Measurements from ENCODE around the gene ZKSCAN4.

ZKSCAN4 gene

DNA sequence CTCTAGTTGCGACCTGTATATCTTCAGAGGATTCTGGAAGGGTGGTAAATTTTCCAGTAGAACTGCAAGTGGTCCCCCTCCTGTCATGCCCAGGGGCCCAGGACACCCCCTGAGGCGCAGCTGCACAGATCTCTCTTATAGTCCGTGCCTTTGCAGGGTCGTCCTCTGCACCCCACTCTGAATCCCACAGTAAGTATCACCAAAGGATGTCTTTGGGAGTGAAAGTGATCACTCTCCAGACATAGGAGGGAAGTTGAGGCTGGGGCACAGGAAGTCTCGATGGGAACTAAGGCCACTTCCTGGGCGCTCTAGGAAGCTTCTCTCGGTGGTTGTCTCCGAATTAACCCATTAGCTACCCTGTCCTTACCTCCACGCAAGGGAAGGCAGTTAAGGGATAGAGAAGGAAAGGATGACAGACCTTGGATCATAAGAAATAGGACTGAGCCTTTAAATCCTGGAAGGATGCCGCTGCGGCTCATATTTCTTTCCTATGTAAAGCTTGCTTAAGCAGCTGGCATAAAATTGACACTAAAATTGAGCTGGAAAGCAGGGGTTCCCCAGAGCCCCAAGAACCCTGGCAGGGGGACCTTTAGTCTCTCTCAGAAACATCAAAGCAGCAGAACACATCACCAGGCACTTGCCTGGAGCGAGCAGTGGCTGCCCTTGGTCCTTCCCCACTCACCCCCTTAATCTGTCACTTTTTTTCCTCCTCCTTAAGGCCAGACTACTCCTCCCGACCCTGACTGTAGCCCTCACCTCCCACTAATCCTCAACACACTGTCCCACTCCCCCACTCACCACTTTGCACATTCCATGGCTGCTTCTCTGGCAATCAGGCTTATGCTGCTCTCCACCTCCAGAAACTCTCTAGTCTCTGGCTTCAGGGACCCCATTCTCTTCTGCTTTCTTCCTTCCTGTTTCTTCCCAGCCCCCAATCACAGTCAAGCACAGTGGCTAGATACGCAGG is at the start of gene ZKSCAN4:
Gene ZKSCAN4 (minus strand): TSS at position 261 of the 967 bp plus-strand sequence. CDS start 289 bp downstream, outside the sequence.
- FAIRE-seq: peak; percentile 90
- peak; percentile 66 for DNase-seq (ENCODE audit: insufficient read length, low spot score)

DNA sequence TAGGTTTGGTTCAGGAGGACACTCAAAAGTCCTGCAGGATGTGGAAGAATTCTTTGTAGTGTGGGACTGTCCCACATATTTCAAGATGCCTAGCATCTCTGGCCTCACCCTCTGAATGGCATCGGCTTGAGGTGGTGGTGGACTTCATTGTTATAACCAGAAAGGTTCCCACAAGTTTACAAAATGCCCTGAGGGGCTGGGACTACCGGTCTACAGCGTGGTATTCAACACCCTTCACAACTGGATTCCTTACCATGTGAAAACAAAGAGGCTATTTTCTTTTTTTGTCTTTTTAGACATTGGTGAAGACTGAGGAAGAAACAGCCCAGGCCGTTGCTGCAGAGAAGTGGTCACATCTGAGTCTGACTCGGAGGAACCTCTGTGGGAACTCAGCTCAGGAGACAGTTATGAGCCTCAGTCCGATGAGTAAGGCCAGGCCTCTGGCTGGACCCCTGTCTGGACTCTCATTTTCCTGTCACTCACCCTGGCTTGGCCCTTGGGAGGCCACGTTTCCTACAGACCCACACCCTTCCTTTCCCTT is 44.5 kb upstream of the ZKSCAN4 start:
- no peak for FAIRE-seq
- DNase-seq (ENCODE audit: insufficient read length, low spot score): no peak

DNA sequence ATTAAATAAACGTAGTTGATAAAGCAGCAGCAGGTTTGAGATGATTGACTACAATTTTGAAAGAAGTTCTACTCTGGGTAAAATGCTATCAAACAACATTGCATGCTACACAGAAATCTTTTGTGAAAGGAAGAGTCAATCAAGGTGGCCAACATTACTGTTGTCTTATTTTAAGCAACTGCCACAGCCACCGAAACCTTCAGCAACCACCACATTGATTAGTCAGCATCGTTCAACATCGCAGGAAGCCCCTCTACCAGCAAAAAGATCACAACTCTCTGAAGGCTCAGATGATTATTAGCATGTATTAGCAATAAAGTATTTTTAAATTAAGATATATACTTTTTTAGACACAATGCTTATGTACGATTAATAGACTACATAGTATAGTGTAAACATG is 43.3 kb upstream of the ZKSCAN4 start:
- no peak for DNase-seq (ENCODE audit: insufficient read length, low spot score)
- no peak for FAIRE-seq

DNA sequence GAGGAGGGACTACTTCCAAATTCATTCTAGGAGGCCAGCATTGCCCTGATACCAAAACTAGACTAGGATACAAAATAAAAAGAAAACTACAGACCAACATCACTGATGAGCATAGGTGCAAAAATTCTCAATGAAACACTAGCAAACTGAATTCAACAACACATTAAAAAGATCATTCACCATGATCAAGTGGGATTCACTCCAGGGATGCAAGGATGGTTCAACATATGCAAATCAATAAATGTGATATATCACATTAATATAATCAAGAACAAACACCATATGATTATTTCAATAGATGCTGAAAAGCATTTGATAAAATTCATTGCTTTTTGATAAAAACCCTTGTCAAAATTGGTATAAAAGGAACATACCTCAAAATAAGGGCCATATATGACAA is 39.5 kb upstream of the ZKSCAN4 start:
- DNase-seq (ENCODE audit: insufficient read length, low spot score) (no peak), FAIRE-seq (no peak)

DNA sequence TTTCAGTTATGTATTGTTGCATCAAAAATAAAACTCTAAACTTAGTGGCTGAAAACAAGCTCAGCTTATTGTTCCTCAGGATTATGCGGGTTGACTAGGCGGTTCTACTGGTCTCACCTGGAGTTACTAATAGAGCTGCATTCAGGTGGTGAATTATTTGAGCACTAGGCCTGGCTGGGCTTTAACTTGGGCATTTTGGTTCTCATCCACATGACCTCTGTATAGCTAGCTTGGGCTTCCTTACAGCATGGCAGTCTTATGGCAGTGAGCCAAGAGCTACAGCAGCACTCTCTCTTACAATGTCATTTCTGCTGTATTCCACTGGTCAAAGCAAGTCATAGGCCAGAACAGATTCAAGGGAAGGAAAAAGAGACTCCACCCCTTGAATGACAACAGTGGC is 30.9 kb upstream of the ZKSCAN4 start:
- DNase-seq (ENCODE audit: insufficient read length, low spot score): no peak
- no peak for FAIRE-seq

DNA sequence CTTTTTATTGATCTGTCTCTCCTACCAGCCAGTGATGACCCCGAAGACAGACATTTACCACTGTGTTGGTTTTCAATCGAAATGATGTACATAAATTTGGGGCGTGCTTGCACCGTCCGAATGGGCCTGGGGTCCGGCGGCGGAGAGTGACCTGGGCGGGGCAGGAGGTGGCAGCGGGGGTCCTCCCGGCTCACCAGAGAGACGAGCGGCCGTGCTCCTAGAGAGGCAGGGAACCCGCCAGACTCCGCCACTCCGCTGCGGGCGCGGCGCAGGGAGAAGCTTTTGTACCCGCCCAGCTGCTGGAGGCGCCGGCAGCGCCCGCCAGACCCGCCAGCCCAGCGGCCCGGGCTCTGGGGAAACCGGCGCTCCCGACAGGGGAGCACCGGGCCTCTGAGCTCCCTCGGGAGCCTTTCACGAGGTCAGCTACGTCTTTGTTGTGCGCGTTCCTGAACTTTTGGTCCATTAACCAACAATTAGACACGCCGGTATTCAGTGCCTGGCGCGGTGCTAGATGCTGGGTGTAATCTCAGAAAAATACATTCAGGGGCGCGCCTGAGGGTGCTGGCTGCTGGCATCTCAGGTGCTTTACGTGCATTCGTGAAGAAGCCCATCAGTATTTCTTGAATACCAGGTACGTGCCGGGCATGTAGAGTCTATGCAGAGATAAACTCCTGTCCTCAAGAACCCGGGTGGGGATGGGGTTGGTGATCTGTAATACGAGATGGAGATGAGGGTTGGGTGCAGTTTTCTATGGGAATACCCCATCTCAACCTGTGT is 29.4 kb upstream of the ZKSCAN4 start, which contains the start of gene PGBD1:
Gene PGBD1 (plus strand): TSS at position 285 of the 777 bp plus-strand sequence. CDS start 2,242 bp downstream, outside the sequence.
- DNase-seq (ENCODE audit: insufficient read length, low spot score) (peak; percentile 56), FAIRE-seq (peak; percentile 78)

DNA sequence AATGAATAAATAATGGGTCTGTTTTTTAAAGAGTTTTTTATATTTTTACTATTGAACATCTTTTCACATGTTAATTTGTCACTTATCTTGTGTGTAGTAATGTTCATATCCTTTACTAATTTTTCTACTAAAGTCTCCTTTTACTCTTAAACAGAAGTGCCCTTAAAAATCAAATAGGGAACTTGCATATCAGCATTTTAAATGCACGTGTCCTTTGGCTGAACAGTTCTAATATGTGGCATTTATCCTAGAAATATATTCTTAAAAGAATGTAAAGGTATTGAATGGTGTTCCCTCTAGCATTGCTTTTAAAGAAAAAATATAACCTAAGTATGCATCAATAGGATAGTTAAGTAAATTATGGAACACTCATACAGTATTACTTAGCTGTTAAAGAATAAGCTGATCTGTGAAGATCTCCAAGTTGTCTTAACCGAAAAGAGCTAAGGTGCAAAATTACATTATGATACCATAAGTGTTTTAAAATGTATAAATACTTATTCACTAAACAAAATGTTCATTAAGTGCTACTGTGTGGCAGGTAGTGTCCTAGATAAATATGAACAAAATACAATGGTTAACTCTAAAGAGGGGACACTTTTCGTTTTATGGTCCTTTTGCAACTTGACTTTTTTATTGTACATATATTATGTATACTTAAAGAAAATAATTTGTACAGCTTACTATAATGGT is 28.7 kb upstream of the ZKSCAN4 start:
- no peak for FAIRE-seq
- DNase-seq (ENCODE audit: insufficient read length, low spot score): no peak

DNA sequence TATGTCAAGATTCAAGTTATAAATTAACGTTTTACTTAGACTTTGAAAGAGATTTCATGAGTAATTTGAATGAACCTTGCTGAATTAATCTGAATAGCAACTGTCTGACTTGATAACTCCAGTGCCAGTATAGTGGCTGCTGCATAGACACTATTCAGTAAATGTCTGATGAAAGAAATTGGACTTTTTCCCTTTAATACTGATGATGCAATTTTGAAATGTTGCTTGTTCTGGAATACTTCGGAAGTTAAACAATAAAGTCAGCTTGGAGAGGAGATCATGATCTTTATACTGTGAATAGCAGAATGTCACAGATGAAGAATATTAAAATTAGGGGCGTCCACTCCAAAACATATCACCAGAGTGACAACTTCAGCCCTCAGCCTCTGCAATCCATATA is 25.7 kb upstream of the ZKSCAN4 start:
- FAIRE-seq: no peak
- no peak for DNase-seq (ENCODE audit: insufficient read length, low spot score)

DNA sequence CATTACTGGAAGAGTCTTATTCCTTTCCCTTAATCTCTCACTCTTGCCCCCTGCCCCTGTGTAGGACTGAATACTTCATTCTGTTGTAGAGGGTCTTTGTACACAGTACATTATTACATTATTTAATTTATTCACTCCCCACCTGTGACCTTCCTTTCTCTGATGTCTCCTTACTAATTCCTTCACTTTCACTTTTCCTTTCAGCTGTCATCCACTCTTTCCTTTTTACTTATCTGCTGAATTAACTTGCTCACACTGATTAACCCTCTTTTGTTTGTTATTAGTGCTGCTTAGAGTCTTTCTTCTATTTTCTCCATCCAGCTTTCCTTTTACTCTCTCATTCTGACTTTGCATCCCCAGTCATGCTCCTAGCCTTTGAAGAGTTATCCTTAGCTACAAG is 22.8 kb upstream of the ZKSCAN4 start:
- no peak for FAIRE-seq

DNA sequence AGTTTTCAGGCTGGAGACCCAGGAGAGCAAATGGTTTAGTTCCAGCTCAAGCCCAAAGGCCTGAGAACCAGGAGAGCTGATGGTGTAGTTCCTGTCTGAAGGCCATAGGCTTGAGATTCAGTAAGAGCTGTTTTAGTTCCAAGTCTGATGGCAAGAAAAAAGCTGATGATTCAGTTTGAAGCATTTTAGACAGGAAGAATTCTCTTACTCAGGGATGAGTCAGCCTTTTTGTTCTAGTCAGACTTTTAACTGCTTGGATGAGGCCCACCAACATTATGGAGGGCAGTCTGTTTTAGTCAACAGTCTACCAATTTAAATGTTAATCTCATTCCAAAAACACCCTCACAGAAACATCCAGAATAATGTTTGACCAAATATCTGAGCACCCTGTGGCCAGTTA is 17.4 kb upstream of the ZKSCAN4 start:
- DNase-seq (ENCODE audit: insufficient read length, low spot score) (no peak), FAIRE-seq (no peak)

More for the DNA sequence above, 22.8 kb upstream of the ZKSCAN4 start:
- DNase-seq (ENCODE audit: insufficient read length, low spot score): no peak

DNA sequence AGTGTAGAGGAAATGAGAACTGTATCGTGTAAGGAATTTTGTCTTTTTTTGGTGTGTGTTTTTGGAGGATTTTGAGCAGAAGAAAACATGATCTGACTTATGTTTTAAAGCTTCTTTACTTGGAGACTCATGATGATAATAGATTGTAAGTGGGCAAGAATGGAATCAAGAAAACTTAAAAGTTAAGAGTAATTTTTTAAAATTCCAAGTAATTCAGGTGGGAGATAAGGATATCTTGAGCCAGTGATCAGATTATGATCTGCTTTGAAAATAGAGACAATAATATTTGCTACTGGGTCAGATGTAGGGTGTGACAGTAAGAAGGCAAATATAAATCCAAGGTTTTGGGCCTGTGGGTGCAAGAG is 15.6 kb upstream of the ZKSCAN4 start:
- FAIRE-seq (no peak), DNase-seq (ENCODE audit: insufficient read length, low spot score) (no peak)

DNA sequence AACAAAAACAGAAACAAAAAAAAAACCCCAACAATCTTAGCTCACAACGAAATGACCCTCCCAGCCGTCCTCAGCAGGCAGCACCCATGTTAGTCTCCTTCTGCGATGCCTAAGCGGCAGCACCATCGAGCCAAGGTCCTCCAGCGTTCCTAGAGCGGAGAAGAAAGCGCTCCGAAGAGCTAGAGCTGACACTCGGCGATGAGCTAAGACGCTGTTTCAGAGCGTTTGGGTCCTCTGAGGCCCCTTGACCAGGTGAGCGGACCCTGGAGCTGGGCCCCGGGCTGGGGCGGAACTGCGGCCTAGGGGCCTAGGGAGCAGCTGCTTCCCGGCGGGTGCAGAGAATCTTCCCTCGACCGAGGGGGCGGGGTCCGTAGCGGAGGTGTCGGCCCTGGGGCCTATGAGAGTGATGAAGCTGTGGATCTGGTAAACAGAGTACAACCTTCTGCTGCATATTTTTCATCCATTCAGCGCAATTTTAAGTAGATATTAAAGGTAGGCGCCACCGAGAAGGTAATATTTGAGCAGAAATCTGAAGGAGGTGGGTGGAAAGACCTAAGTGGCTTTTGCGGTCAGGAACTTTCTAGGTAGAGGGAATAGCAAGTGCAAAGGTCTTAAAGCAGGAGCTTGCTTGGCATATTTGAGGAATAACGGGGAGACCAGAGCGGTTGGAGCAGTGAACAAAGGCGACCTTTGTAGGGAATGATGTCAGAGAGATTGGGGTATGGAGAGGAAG is 15.1 kb upstream of the ZKSCAN4 start, which contains the start of gene ZSCAN26:
Gene ZSCAN26 (plus strand): TSS at position 182 of the 733 bp plus-strand sequence. CDS start 4,777 bp downstream, outside the sequence.
- FAIRE-seq: peak; percentile 93
- DNase-seq (ENCODE audit: insufficient read length, low spot score): peak; percentile 60

DNA sequence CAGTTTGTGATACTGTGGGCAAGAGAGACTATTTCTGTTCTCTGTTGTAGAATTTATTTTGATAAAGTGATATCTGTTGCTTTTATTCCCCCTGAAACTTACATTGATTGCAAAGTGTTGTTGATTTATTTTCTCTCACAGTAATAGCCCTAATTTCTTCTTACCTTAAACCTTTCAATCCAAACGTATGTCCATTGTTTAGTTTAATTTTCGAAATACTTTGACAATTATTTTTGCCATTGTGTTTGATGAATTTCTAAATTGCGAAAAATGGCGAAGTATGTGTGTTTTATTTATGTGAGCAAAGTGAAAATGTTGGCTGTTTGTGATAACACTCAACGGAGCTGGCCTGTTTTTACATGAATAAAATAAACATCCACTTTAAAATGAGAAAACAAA is 14.5 kb upstream of the ZKSCAN4 start:
- DNase-seq (ENCODE audit: insufficient read length, low spot score): no peak
- FAIRE-seq: no peak

DNA sequence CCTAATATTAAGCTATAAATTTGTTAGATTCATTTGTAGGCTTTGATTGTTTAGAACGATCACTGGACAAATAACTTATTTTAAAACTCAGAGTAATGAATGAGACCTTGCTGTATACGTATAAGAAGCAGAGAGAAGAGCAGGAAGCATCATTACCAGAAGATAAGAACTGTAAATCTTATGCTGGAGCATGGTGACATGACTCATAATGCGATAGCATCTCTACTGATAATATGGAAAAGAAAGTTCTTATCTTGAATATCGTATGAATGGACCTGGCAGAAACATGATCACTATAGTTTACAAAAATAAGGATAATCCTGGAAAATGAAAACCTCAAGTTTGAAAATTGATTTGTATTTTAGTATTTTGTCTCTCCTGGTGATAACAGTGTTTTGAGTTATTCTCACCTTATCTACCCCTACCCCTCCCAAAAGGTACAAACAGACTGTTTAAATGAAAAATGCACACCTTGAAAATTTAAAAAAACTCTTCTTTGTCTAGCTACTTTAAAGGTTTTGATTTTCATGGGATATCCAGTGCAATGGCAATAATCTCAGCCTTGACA is 12.8 kb upstream of the ZKSCAN4 start:
- FAIRE-seq (peak; percentile 33), DNase-seq (ENCODE audit: insufficient read length, low spot score) (no peak)

DNA sequence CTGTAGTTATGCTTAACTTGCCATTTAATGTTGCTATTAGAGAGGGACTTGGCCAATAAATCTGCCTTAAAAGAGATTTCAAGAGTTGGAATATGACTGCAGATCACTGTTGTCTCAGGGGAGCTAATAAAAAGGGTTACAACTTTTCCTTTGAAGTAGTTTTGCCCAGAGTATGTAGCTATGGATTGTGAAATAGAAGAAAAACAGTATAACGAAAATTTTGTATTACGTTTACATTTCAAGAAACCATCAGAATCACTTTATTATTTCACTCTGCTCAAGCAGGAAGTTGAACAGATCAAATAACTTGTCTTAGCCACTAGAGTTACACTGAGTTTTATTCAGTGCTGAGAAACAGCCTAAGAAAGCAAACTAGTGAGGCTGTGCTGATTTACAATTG is 11.9 kb upstream of the ZKSCAN4 start:
- DNase-seq (ENCODE audit: insufficient read length, low spot score) (no peak), FAIRE-seq (no peak)

DNA sequence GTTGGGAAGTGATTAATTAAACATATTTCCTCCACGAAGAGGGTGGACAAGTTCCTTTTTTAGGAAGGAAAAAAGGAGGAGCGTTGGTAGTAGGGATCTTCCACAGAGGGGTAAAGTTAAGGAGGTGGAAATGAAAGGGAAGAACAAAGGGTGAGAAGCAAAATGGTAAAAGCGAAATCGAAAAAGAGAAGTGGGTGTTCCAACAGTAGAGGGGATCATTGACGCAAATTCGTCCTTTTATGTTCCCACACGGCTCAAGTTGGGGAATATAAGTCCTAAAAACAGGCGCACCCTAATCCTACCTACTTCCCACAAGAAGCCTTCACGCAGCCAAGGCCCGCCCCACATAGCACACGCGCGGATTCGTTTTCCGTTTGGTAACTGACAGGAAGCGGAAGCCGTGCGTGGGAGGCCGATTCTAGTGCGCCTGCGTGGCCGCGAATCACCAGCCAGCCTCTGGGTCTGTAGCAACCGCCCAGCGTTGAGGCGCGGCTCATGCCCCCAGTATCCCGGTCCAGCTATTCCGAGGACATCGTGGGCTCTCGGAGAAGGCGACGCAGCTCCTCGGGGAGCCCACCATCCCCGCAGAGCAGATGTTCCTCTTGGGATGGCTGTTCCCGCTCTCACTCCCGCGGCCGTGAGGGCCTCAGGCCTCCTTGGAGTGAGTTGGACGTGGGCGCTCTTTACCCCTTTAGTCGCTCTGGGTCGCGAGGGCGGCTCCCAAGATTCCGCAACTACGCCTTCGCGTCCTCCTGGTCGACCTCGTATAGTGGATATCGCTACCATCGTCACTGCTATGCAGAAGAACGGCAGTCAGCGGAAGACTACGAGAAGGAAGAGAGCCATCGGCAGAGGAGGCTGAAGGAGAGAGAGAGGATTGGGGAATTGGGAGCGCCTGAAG is 7.1 kb upstream of the ZKSCAN4 start, which contains the start of gene NKAPL:
Gene NKAPL (plus strand): TSS at position 421 of the 901 bp plus-strand sequence. CDS start 75 bp downstream, at position 496.
- peak; percentile 64 for FAIRE-seq

DNA sequence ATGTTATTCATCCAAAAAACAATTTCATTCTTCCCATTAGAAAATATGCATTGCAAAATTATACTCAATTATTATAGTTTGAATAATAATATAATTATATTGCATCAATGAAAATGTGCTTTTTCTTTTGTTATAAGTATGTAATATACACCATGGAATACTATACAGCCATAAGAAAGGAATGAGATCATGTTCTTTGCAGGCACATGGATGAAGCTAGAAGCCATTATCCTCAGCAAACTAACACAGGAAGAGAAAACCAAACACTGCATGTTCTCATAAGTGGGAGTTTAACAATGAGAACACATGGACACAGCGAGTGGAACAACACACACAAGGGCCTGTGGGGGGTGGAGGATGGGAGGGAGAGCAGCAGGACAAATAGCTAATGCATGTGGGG is 5.0 kb upstream of the ZKSCAN4 start:
- FAIRE-seq (no peak), DNase-seq (ENCODE audit: insufficient read length, low spot score) (no peak)

More for the DNA sequence above, 7.1 kb upstream of the ZKSCAN4 start, which contains the start of gene NKAPL:
- no peak for DNase-seq (ENCODE audit: insufficient read length, low spot score)

DNA sequence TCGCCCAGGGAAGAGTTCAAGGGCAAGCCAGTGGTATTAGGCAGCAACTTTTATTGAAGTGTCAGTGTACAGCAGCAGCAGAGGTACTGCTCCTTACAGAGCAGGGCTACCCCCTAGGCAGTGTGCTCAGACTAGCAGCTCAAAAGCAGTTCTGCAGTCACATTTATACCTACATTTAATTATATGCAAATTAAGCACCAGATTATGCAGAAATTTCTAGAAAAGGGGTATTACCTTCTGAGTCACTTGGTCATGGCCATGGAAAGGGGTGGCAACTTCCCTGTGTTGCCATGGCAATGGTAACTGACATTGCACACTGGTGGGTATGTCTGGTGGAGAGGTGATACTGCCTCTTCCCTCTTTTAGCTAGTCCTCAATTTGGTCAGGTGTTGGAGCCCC is 2.1 kb upstream of the ZKSCAN4 start:
- FAIRE-seq: no peak

More for the DNA sequence above, 2.1 kb upstream of the ZKSCAN4 start:
- no peak for DNase-seq (ENCODE audit: insufficient read length, low spot score)
